SIG-M5 treated with dmso at 0.1 percent for 504 hours (cell line): ENCODE data around the gene TIA1.
"Not testable (repeated sequence)": the region's sequence is repeated elsewhere in the genome, so short reads cannot be mapped to it uniquely, and the experiment has no call there.

ENCODE experiments used
- DNase-seq: peaks from one replicate; lab custom pipeline; 2025; ENCODE audit not compliant: unreplicated experiment; lab: John Stamatoyannopoulos, UW

Gene TIA1

DNA sequence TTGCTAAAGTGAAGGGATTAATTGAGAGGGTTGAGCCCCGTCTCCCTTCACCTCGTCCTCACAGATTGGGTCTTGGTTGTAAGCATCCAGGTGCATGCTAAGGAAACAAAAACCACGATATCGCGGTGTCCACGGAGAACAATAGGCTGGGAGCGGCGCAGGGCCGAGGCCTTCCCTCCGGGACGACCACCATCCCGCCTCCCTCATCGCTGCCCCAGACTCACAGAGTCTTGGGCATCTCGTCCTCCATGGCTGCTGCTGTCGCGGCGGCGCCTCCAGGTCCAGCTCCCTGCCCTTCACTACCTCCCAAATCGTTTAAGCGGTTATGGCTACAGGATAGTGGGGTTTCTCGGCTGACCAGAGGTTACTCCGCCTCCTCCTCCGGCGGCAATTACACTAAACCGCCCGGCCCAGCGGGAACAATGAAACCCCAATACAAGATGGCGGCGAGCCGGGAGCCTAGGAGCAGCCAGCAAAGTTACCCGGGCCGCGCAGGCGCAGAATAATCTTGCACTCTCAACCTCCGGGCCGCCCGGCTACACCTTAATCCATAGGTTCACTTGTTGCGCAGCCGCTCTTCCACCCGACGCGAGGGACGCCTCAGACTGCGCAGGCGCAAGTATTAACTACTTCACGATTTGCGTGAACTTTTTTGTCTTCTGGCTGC lies at the start of gene TIA1:
Gene TIA1 (minus strand): TSS at position 448 of the 667 bp plus-strand sequence. CDS start 198 bp downstream, at position 250.
- peak; percentile 99 for DNase-seq

DNA sequence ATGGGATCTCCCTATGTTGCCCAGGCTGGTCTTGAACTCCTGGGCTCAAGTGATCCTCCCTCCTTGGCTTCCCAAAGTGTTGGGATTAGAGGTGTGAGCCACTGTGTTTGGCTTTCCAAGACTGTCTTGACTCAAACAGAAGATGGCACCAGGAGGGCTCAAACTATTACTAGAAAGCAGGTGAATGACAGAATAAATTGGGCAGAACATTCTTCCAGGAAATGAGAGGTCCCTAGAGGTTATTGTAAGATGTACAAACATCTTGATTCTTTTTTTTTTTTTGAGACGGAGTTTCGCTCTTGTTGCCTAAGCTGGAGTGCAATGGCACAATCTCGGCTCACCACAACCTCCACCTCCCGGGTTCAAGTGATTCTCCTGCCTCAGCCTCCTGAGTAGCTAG lies 49.4 kb upstream of the TIA1 start:
- not testable (repeated sequence) for DNase-seq

DNA sequence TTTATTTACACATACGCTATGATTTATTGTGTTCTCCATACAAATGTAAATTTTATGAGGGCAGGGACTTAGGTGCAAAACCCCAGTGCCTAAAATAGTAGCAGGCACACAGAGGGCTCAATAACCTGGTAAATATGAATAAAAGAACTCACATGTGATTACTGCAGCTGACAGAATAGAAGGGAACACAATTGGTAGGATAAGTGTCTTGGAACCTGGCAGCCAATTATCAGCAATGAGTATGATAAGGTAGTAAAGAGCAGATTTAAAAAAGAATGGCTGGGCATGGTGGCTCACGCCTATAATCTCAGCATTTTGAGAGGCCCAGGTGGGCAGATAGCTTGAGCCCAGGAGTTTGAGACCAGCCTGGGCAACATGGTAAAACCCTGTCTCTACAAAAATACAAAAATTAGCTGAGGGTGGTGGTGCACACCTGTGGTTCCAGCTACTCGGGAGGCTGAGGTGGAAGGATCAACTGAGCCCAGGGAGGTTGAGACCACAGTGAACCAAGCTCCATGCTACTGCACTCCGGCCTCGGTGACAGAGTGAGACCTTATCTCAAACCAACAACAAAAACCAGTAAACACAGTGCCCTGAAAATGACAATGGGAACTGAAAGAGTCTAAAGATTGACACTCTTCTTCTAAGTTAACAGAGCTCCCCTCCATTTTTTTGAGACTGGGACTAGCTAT lies 35.2 kb upstream of the TIA1 start:
- no peak for DNase-seq

GRCh38 chr2:70282439-70282838 lies 34.0 kb upstream of the TIA1 start:
- no peak for DNase-seq

GRCh38 chr2:70280242-70280798 lies 31.9 kb upstream of the TIA1 start:
- no peak for DNase-seq

GRCh38 chr2:70270323-70270722 lies 21.9 kb upstream of the TIA1 start:
- no peak for DNase-seq

DNA sequence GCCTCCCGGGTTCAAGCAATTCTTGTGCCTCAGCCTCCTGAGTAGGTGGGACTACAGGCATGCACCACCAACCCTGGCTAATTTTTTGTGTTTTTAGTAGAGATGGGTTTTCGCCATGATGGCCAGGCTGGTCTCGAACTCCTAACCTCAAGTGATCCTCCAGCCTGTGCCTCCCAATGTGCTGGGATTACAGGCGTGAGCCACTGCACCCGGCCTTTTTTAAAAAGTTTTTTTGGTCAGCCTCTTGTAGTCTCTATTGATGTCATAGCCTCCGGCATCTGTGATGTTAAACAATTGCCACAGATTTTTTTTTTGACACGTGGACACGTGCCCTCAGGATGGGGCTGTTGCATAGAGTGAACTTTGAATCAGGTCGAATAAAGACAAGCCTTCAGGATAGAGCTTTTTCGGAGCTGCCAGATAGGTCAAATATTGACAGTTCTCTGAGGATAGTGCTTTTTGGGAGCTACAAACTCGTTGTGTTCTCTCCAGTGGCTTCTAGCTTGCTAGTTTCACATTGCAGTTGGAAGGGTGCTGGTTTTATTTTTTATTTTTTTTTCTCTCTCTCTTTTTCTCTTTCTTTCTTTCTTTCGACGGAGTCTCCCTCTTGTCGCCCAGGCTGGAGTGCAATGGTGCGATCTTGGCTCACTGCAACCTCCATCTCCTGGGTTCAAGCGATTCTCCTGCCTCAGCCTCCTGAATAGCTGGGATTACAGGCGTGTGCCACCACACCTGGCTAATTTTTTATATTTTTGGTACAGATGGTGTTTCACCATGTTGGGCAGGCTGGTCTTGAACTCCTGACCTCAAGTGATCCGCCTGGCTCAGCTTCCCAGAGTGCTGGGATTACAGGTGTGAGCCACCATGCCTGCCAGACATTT lies 21.2 kb upstream of the TIA1 start:
- not testable (repeated sequence) for DNase-seq

DNA sequence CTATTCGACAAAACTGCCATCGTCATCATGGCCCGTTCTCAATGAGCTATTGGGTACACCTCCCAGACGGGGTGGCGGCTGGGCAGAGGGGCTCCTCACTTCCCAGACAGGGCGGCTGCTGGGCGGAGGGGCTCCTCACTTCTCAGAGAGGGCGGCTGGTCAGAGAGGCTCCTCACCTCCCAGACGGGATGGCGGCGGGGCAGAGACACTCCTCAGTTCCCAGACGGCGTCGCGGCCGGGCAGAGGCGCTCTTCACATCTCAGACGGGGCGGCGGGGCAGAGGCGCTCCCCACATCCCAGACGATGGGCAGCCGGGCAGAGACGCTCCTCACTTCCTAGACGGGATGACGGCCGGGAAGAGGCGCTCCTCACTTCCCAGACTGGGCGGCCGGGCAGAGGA lies 18.5 kb upstream of the TIA1 start:
- not testable (repeated sequence) for DNase-seq

GRCh38 chr2:70261501-70261900 lies 13.1 kb upstream of the TIA1 start:
- no peak for DNase-seq

- DNase-seq, result no peak
These were observed 10.1 kb upstream of the TIA1 start for GRCh38 chr2:70258532-70258875.

- no peak for DNase-seq
These were observed 7.3 kb upstream of the TIA1 start for GRCh38 chr2:70255637-70256314.

- no peak for DNase-seq
These were observed 2.0 kb upstream of the TIA1 start for GRCh38 chr2:70250434-70250833.

DNA sequence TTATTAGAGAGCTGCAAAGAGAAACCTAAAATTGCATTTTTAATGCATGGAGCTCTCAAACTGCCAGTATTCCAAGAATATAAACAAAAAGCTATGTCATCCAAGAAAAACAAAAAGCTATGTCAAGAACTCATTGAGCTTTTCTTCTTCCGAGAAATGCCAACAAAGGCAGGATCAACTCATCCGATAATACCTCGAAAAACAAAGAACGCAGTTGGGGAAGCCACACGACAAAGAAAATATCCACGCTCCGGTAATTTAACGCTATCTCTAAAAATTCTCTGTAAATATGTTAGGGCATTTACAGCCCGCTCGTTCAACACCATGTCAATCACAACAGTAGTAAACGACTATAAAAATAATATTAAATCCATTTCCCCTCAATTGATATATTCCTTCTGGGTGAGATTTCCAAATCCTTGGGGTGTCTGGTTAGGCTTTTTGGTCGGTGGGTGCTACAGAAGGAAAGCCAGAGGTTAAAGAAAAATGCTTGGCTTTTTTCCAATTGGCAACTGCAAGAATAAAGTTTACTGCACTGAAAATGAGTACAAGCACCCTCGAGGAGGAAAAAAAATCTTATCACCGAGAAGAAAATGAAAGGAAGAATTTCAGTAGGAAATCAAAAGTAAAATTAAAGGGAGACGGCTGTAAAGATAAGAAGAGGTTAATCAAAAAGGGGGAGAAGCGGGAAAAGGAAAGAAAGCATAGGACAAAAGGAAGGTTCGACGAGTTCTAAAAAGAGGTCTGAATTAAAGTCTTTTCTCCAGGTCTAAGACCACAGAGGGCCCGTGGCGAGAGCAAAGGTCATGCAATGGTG lies 856 bp downstream of the TIA1 start:
- DNase-seq, result peak; percentile 38

DNA sequence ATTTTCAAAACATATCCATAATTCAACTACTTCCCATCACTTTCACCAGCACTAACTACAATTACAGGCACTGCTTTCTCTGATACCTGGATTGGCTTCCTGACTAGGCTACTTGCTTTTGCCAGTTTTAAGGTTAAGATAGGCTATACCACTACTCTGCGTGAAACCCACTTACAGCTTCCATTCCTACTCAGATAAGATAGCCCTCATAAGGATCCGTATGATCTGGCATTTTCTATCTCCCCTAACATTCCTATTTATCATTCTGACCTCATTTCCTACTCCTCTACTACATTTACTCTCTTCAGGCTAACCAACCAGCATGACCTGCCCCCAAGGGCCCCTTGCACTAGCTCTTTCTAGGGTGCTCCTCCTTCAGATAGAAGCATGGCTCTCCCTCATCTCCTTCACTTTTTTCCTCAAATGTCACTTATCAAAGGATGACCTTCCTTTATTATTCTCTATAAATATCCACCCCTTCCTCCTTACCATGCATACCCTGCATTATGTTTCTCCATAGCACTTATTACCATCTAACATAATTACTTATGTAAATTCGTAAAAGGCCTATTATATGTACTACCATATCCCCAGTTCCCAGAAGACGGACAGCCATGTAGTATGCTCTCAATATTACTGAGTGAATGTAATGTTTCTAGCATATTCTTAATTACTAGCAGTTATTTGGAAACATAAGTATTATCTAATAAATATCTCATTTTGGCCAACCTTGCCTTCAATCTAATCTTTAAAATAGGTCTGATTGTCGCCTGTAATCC lies 4.4 kb downstream of the TIA1 start:
- no peak for DNase-seq

- DNase-seq, result no peak
These were observed 5.9 kb downstream of the TIA1 start for GRCh38 chr2:70242552-70242951.

- no peak for DNase-seq
These were observed 7.1 kb downstream of the TIA1 start for GRCh38 chr2:70241340-70241739.

GRCh38 chr2:70240599-70240998 lies 7.8 kb downstream of the TIA1 start:
- no peak for DNase-seq

- no peak for DNase-seq
These were observed 14.5 kb downstream of the TIA1 start for GRCh38 chr2:70233926-70234325.

- no peak for DNase-seq
These were observed 21.6 kb downstream of the TIA1 start for GRCh38 chr2:70226781-70227180.
